A549 (cell line): ENCODE data around the gene ZP3. TPM values are rescaled to one million over a fixed set of nuclear protein-coding genes. Genes with fewer than 3 reads are reported as not detected.
"Not testable (repeated sequence)": the region's sequence is repeated elsewhere in the genome, so short reads cannot be mapped to it uniquely, and the experiment has no call there.

Experiments
- ATAC-seq, 2 experiments: fragments of 200-7000 bp in 1 of 2; fragments of >200 bp in 1 of 2; cut with Nextera tagmentation in 1 of 2; cut with Tn5 transposase in 1 of 2; 3 replicates each; pipeline versions ENCODE4 v1.8.0 to v1.9.1; 2018 to 2020; ENCODE audit warnings: mild to moderate bottlenecking in 1 of 2, moderate library complexity in 1 of 2
- CTCF ChIA-PET: fragments of 300-600 bp; sonication (Branson Sonifier 250); formaldehyde crosslinking; extraction: SDS; loops from one replicate; lab custom pipeline; 2021; ENCODE audit warnings: antibody characterized with exemption, inconsistent platforms; lab: Yijun Ruan, JAX
- POLR2A ChIA-PET: fragments of 350-600 bp; formaldehyde crosslinking; extraction: SDS; loops from one replicate; lab custom pipeline; 2021; ENCODE audit warnings: antibody characterized with exemption, inconsistent platforms; lab: Yijun Ruan, JAX
- DNase-seq, 2 experiments: peaks; one replicate each; pipeline versions ENCODE4 v3.0.0 to v3.0.0-alpha.2; 2011 to 2016; ENCODE audit warnings: low read depth in 1 of 2, low spot score in 1 of 2
- FAIRE-seq: peaks from 2 replicates; lab custom pipeline; 2011; peaks lifted over from hg19 to GRCh38; lab: Jason Lieb, UNC
- H3K27ac ChIP-seq, 2 experiments: fragments of >200 bp; sonication (Bioruptor Twin); formaldehyde crosslinking; 3 replicates each; pipeline ENCODE4 v1.5.1; 2016 to 2017
- H3K4me1 ChIP-seq: fragments of >200 bp; sonication (Bioruptor Twin); formaldehyde crosslinking; 3 replicates; pipeline ENCODE4 v1.6.1; 2016
- H3K4me2 ChIP-seq: fragments of >200 bp; sonication (Bioruptor Twin); formaldehyde crosslinking; 3 replicates; pipeline ENCODE4 v1.6.1; 2016
- H3K4me3 ChIP-seq: fragments of >200 bp; sonication (Bioruptor Twin); formaldehyde crosslinking; 3 replicates; pipeline ENCODE4 v1.5.1; 2016
- H3K9me3 ChIP-seq: fragments of >200 bp; sonication (Bioruptor Twin); formaldehyde crosslinking; 3 replicates; pipeline ENCODE4 v1.6.1; 2016
- FOSL2 ChIP-seq, 2 experiments: fragments of 450-650 bp in 1 of 2; fragments of >200 bp in 1 of 2; sonication (Bioruptor Twin) in 1 of 2; formaldehyde crosslinking; IDR thresholded peaks; 2 replicates each; pipeline versions ENCODE4 v1.5.0 to v1.6.1; 2016 to 2020; ENCODE audit warnings: mild to moderate bottlenecking in 1 of 2, moderate library complexity in 1 of 2
- WGBS: methylation state at CpG from one replicate; pipeline ENCODE4 v1.1.6; 2017; ENCODE audit errors: missing lambda C conversion rate; 5-methylcytosine and 5-hydroxymethylcytosine counted together
- polyA plus RNA-seq, 4 experiments: library from polyadenylated mRNA; depleted of rRNA in 3 of 4; stranded (reverse); fragments of >200 nt; fragmentation: RNase III in 1 of 4; extraction: RNeasy Plus Mini Kit Qiagen cat#74134 plus additional on column Dnase treatment in 1 of 4; gene quantifications; 2 replicates in 3 of 4; 3 replicates in 1 of 4; pipeline ENCODE4 v1.2.3, GENCODE V29; 2011 to 2017

Gene ZP3
- polyA plus RNA-seq, 2 of the 4 experiments (the other 2 are of a cell fraction) = 21.4 to 26.5 TPM

DNA sequence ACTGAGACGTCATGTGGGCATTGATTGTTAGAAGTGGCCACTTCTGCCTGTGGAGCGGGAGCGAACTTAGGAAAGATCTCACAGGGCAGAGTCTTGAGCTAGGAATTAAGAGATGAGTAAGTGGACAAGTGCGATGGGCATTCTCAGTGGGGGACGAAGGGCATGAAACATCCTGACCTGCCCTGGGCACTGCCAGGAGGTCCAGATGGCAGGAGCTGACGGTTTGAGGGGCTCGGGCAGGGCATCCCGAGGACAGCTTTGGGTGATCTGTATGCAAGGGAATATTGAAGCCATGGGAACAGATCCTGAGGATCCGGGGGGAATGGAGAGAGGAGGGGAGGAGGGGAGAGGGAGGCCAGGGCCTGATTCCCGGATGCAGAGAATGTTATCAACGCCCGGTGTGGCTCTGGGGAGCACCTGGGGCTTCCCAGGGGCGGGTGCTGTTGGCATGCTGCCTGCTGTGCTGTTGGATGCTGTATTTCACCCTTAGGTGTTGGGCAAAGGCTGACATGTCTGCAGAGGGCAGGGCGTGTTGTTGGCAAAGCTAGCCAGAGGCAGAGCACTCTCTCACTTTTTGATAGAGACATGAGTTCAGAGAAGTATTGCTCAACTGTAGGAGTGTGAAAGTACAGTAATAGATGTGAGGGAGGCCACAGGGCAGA lies 43.1 kb downstream of the ZP3 start:
- Histone ChIP-seq H3K4me1 (peaks cover 33% of the 10 kb centered on the region), H3K27ac (peak overlapping the region; percentile 78 to 85), H3K4me2 (peak overlapping the region; percentile 68), H3K4me3 (0 out of 3 replicates have a peak overlapping the region, but pooled peaks have one; percentile 2)
- H3K9me3 ChIP-seq; CTCF ChIA-PET; FAIRE-seq; POLR2A ChIA-PET; TF ChIP-seq FOSL2 (IDR thresholded peaks at IDR 0.05): not testable (repeated sequence)
- WGBS = 15% methylated on average over 11 of the region's 14 CpGs
- peak; percentile 88 to 91 for ATAC-seq
- peak; percentile 55 to 81 for DNase-seq
- TF ChIP-seq FOSL2 (CRISPR knock-in tag; IDR thresholded peaks at IDR 0.05) = peak; percentile 11; the same call in 1 of the 2 replicates

GRCh38 chr7:76471556-76472221 lies 46.9 kb downstream of the ZP3 start:
- H3K4me1 ChIP-seq = peaks cover 17% of the 10 kb centered on the region
- FAIRE-seq, H3K9me3 ChIP-seq, H3K4me2 ChIP-seq, H3K27ac ChIP-seq, DNase-seq, CTCF ChIA-PET, ATAC-seq, H3K4me3 ChIP-seq, POLR2A ChIA-PET: not testable (repeated sequence)
- WGBS = 88% methylated on average over 9 of the region's 10 CpGs

DNA sequence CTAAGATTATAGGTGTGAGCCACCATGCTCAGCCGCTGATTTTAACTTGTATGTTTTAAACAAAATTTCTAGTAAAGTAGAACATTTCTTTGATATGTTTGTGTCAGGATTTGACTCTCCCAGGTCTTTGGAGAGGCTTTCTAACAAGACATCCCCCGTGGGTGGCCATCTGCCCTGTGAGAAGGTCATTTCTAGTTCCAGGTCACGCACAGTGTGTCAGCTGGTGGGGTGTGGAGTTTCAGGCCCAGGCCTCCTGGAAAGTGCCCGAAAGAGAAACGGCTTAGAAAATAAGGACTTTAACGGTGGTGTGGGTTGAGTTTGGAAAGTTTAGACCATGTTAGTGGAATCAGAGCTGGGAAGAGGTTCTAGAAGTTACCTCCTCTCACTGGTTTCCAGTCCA lies 48.3 kb downstream of the ZP3 start:
- H3K4me3 ChIP-seq, POLR2A ChIA-PET, DNase-seq, ATAC-seq, H3K9me3 ChIP-seq, FAIRE-seq, H3K4me2 ChIP-seq, H3K27ac ChIP-seq, H3K4me1 ChIP-seq, CTCF ChIA-PET: not testable (repeated sequence)
- WGBS = 87% methylated on average over 5 of the region's 6 CpGs

GRCh38 chr7:76476280-76476679 lies 51.5 kb downstream of the ZP3 start:
- ATAC-seq, H3K9me3 ChIP-seq, H3K4me2 ChIP-seq, H3K4me3 ChIP-seq, H3K4me1 ChIP-seq, CTCF ChIA-PET, H3K27ac ChIP-seq, FAIRE-seq, DNase-seq, POLR2A ChIA-PET: not testable (repeated sequence)
- WGBS = 98% methylated on average over 5 of the region's 11 CpGs

- POLR2A ChIA-PET, FAIRE-seq, H3K4me1 ChIP-seq, CTCF ChIA-PET, H3K27ac ChIP-seq, ATAC-seq, H3K4me2 ChIP-seq, H3K9me3 ChIP-seq, DNase-seq, H3K4me3 ChIP-seq: not testable (repeated sequence)
- WGBS = 96% methylated on average over 22 of the region's 24 CpGs
Observed at GRCh38 chr7:76476742-76477474, 52.2 kb downstream of the ZP3 start.

- FAIRE-seq, DNase-seq, CTCF ChIA-PET, ATAC-seq, H3K9me3 ChIP-seq, H3K4me2 ChIP-seq, H3K4me3 ChIP-seq, H3K4me1 ChIP-seq, POLR2A ChIA-PET: not testable (repeated sequence)
- 86% methylated on average over 11 of the region's 11 CpGs for WGBS
- H3K27ac ChIP-seq = peak overlapping the region in 1 of 2 experiments; percentile 52; a peak in 2 of 6 replicates
Observed at GRCh38 chr7:76479628-76480027, 54.9 kb downstream of the ZP3 start.

DNA sequence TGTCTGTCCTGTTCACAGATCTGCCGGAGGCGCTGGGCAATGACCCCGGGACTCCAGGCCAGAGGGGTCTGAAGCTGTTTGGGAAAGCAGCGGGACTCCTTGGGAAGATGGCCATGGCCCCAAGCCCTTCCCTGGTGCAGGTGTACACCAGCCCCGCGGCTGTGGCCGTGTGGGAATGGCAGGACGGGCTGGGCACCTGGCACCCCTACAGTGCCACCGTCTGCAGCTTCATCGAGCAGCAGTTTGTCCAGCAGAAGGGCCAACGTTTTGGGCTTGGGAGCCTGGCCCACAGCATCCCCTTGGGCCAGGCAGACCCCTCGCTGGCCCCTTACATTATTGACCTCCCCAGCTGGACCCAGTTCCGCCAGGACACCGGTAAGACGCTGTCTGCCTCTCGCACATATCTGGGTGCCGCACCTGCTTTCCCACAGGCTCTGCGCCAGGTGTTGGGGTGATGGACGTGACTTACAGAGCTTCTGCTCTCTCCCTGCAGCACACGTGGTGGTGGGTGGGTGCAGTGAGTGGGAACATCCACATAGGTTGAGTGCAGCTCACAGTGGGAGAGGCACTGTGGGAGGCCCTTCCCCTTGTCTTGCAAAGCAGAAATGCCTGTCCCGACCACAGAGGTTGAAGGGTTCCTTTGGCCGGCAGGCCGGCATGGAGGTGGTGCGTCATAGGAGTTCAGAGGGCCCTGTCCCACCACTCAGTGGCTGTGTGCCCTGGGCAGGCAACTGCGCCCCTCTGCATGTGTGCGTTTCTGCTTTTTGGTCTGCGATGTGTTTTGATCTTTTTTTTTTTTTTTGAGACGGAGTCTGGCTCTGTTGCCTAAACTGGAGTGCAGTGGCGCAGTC lies 55.9 kb downstream of the ZP3 start:
- H3K4me2 ChIP-seq, DNase-seq, H3K4me3 ChIP-seq, FAIRE-seq, H3K27ac ChIP-seq, H3K4me1 ChIP-seq, POLR2A ChIA-PET, CTCF ChIA-PET, H3K9me3 ChIP-seq: not testable (repeated sequence)
- 0 out of 6 replicates have a peak, but pooled peaks of 1 of the 2 experiments have one; percentile 15 for ATAC-seq
- WGBS = 91% methylated on average over 21 of the region's 29 CpGs

- CTCF ChIA-PET, H3K4me1 ChIP-seq, ATAC-seq, FAIRE-seq, H3K9me3 ChIP-seq, DNase-seq, H3K27ac ChIP-seq, H3K4me3 ChIP-seq, POLR2A ChIA-PET, H3K4me2 ChIP-seq: not testable (repeated sequence)
- WGBS = 97% methylated on average over 22 of the region's 24 CpGs
Observed at GRCh38 chr7:76482660-76483059, 57.9 kb downstream of the ZP3 start.

DNA sequence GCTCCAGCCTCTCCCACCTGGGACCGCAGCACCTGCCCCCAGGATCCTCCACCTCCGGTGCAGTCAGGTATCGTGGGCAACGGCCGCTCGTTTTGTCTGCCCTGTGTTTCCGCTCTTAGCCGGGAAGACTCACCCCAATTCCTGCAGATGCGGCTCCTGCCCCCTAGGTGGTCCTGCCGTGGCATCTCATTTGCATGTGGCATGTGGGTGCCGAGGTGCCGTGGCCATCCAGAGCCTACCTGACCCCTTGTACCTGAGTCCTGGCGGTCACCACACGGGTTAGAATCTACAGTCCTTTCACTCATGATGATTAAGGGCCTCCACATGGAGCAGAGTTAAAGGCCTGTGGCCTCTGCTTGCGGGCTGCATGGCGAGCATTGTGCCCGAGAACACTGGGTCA lies 58.3 kb downstream of the ZP3 start:
- H3K4me3 ChIP-seq, H3K27ac ChIP-seq, H3K4me2 ChIP-seq, ATAC-seq, CTCF ChIA-PET, DNase-seq, H3K4me1 ChIP-seq, FAIRE-seq, H3K9me3 ChIP-seq, POLR2A ChIA-PET: not testable (repeated sequence)
- 97% methylated on average over 15 of the region's 17 CpGs for WGBS

GRCh38 chr7:76484456-76484855 lies 59.7 kb downstream of the ZP3 start:
- FAIRE-seq, H3K4me3 ChIP-seq, H3K4me2 ChIP-seq, ATAC-seq, H3K9me3 ChIP-seq, DNase-seq, CTCF ChIA-PET, H3K27ac ChIP-seq, POLR2A ChIA-PET, H3K4me1 ChIP-seq: not testable (repeated sequence)
- WGBS = no CpG with 5 or more reads among the region's 12 CpGs
